A673 (cell line): ENCODE measurements around the gene NSUN3. TPM values are rescaled to one million over a fixed set of nuclear protein-coding genes. Genes with fewer than 3 reads are reported as not detected.

Experiments
- BruUV-seq: library from RNA; stranded (reverse); fragments of 400-500 nt; replicated peaks from 2 replicates; lab custom pipeline; 2021; lab: Mats Ljungman, UMichigan
- CTCF ChIA-PET: fragments of 300-600 bp; sonication (Branson Sonifier 250); formaldehyde crosslinking; loops from one replicate; lab custom pipeline; 2022; ENCODE audit warnings: antibody characterized with exemption; lab: Charles Lee
- POLR2A ChIA-PET: fragments of 300-600 bp; sonication (Branson Sonifier 250); formaldehyde crosslinking; loops from one replicate; lab custom pipeline; 2022; ENCODE audit warnings: antibody characterized with exemption; ENCODE audit not compliant: low non-redundant PET; lab: Charles Lee
- DNase-seq: peaks from one replicate; pipeline ENCODE4 v3.0.0-alpha.2; 2015; ENCODE audit warnings: low spot score
- H3K27ac ChIP-seq: fragments of 200-600 bp; sonication (generic); 2 replicates; pipeline ENCODE4 v1.5.1; 2016; ENCODE audit warnings: mixed run types, low read depth, mild to moderate bottlenecking, mixed read lengths, antibody characterized with exemption, low read length; ENCODE audit not compliant: poor library complexity, severe bottlenecking
- H3K27me3 ChIP-seq: fragments of 200-600 bp; sonication (generic); replicated peaks from 2 replicates; pipeline ENCODE4 v1.6.1; 2017; ENCODE audit warnings: mixed run types, low read depth, mild to moderate bottlenecking, mixed read lengths, antibody characterized with exemption, low read length; ENCODE audit not compliant: insufficient read depth, poor library complexity
- H3K36me3 ChIP-seq: fragments of 200-600 bp; sonication (generic); 2 replicates; pipeline ENCODE4 v1.6.1; 2016; ENCODE audit warnings: mixed run types, mild to moderate bottlenecking, mixed read lengths, antibody characterized with exemption, low read length; ENCODE audit not compliant: insufficient read depth, poor library complexity, severe bottlenecking
- H3K4me1 ChIP-seq: fragments of 200-600 bp; sonication (generic); 2 replicates; pipeline ENCODE4 v1.6.1; 2017; ENCODE audit warnings: mixed run types, mild to moderate bottlenecking, mixed read lengths, antibody characterized with exemption, low read length; ENCODE audit not compliant: insufficient read depth, poor library complexity, severe bottlenecking
- H3K4me3 ChIP-seq: fragments of 200-600 bp; sonication (generic); 2 replicates; pipeline ENCODE4 v1.5.1; 2016; ENCODE audit warnings: low read depth, mixed run types, mild to moderate bottlenecking, mixed read lengths, low read length; ENCODE audit not compliant: poor library complexity, severe bottlenecking
- H3K9me3 ChIP-seq: fragments of 200-600 bp; sonication (generic); 2 replicates; pipeline ENCODE4 v1.6.1; 2016; ENCODE audit warnings: mixed run types, low read depth, mild to moderate bottlenecking, mixed read lengths, antibody characterized with exemption, low read length; ENCODE audit not compliant: poor library complexity, severe bottlenecking
- EZH2 ChIP-seq: fragments of 200-600 bp; sonication (generic); IDR thresholded peaks from 2 replicates; pipeline ENCODE4 v1.6.1; 2017; ENCODE audit warnings: borderline replicate concordance, low read depth, mild to moderate bottlenecking, mixed read lengths, antibody characterized with exemption, low read length; ENCODE audit not compliant: poor library complexity, severe bottlenecking
- intact Hi-C: fragments of 100-400 bp; cut with micrococcal nuclease; formaldehyde crosslinking; loops from one replicate; pipeline ENCODE4 v1.10.0; 2022; ENCODE audit not compliant: unreplicated experiment
- total RNA-seq: library from RNA; stranded (reverse); gene quantifications from 2 replicates; pipeline ENCODE4 v1.2.3, GENCODE V29; 2021
- TF ChIP-seq, protein P1 (sequence below): fragments of 300-800, 200-600 bp; sonication (generic); conservative IDR thresholded peaks from 2 replicates; pipeline ENCODE4 v1.5.1; 2017; ENCODE audit warnings: low read depth, mild to moderate bottlenecking, antibody characterized with exemption, low read length, moderate library complexity, mixed read lengths

Gene NSUN3
- total RNA-seq, 1 experiment from 2014 or later, result 15.6 TPM

DNA sequence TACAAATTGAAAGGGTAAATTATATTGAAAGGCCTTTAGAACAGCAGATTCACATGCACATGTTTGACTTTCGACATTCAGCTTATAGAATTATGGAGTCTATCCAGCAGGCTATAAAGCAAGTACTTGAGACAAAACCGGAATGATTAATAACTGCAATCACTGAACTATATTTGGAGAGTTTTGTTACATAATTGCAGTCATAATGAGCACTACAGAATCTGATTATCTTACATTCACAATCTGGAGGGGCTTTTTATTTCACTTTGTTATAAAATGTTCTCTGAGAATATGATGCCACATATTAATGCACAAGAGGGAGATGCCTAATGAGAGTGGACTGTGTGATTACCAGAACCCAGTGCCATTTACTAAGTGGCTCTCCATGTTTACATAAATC is 64.3 kb downstream of the NSUN3 start:
- Histone ChIP-seq H3K27ac (no peak overlapping the region), H3K36me3 (no peaks in the 10 kb centered on the region), H3K4me3 (no peak overlapping the region), H3K4me1 (peaks cover 9% of the 10 kb centered on the region), H3K9me3 (no peaks in the 10 kb centered on the region), H3K27me3 (no peaks in the 10 kb centered on the region)
- DNase-seq, result no peak
- ChIA-PET CTCF (no interaction called here), POLR2A (no interaction called here)
- intact Hi-C loops, result loop anchor here (10.0 kb wide), 1 partner anchor 48 kb away; no protein-coding TSS in a partner anchor
- TF ChIP-seq EZH2, result no peak
- TF ChIP-seq, protein P1, sequence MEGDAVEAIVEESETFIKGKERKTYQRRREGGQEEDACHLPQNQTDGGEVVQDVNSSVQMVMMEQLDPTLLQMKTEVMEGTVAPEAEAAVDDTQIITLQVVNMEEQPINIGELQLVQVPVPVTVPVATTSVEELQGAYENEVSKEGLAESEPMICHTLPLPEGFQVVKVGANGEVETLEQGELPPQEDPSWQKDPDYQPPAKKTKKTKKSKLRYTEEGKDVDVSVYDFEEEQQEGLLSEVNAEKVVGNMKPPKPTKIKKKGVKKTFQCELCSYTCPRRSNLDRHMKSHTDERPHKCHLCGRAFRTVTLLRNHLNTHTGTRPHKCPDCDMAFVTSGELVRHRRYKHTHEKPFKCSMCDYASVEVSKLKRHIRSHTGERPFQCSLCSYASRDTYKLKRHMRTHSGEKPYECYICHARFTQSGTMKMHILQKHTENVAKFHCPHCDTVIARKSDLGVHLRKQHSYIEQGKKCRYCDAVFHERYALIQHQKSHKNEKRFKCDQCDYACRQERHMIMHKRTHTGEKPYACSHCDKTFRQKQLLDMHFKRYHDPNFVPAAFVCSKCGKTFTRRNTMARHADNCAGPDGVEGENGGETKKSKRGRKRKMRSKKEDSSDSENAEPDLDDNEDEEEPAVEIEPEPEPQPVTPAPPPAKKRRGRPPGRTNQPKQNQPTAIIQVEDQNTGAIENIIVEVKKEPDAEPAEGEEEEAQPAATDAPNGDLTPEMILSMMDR, result no peak
- no TSS peak for BruUV-seq

DNA sequence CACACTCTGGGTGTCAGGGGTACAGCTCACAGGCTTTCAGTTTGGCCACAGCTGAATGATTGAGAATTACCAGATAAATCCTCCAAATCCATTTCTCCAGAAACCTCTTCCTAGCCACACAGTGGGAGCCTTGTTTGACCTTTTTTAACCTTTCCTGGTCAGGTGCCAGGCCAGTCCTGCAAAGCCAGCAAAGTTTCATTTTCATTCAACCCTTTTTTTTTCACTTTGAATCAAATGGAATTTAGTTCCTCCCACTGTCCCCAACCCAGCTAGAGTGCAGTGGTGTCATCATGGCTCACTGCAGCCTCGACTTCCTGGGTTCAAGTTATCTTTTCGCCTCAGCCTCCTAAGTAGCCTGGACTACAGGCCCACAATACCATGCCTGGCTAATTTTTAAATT is 67.8 kb downstream of the NSUN3 start:
- no peaks in the 10 kb centered on the region for H3K27me3 ChIP-seq
- no peak overlapping the region for H3K27ac ChIP-seq
- intact Hi-C loops, result no loop called here
- peaks cover 9% of the 10 kb centered on the region for H3K4me1 ChIP-seq
- H3K36me3 ChIP-seq, result no peaks in the 10 kb centered on the region
- TF ChIP-seq, protein P1, result no peak
- TF ChIP-seq EZH2, result no peak
- H3K4me3 ChIP-seq, result no peak overlapping the region
- no peaks in the 10 kb centered on the region for H3K9me3 ChIP-seq
- no TSS peak for BruUV-seq
- ChIA-PET CTCF (no interaction called here), POLR2A (no interaction called here)
- no peak for DNase-seq

DNA sequence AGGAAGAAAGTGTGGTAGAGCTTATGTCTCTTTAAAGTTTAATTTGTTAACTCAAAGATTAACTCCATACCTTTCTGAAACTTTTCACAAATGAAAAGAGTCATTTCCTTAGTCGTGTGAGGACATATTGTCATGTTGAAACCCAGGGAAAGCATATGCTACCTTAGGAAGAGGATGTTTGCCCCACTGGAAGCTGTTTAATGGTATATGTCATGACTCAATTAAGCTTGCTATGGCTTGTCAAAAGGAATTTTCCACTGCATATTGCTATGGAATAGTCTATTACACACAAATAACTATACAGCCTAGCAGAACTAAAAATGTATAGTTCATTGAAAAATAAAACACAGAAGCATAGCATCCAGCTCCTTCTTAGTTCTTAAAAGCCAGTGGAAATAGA is 69.9 kb downstream of the NSUN3 start:
- Histone ChIP-seq H3K4me1 (no peaks in the 10 kb centered on the region), H3K9me3 (no peaks in the 10 kb centered on the region), H3K27me3 (no peaks in the 10 kb centered on the region), H3K36me3 (no peaks in the 10 kb centered on the region), H3K4me3 (no peak overlapping the region), H3K27ac (no peak overlapping the region)
- TF ChIP-seq EZH2, result no peak
- TF ChIP-seq, protein P1, result no peak
- no peak for DNase-seq
- intact Hi-C loops, result no loop called here
- BruUV-seq, result no TSS peak
- ChIA-PET POLR2A (no interaction called here), CTCF (no interaction called here)
